ENCODE data around the gene COBL. TPM values are rescaled to one million over a fixed set of nuclear protein-coding genes. Genes with fewer than 3 reads are reported as not detected.

The COBL gene
- total RNA-seq, 3 donors from 2014 or later (not counting 1 experiment from before 2014, with no cell fraction given), result not detected

- 64% methylated on average over 3 of the region's 3 CpGs for WGBS (ENCODE audit: insufficient coverage)
- no peaks in the 10 kb centered on the region for H3K9me3 ChIP-seq (ENCODE audit: control insufficient read depth, insufficient read depth, low read length)
- no peaks in the 10 kb centered on the region for H3K27me3 ChIP-seq (ENCODE audit: control insufficient read depth, insufficient read depth, low read length)
- H3K36me3 Mint-ChIP-seq, result no peaks in the 10 kb centered on the region
- intact Hi-C loops (cut with micrococcal nuclease), result no loop called here
- no peak overlapping the region for H3K27ac ChIP-seq (ENCODE audit: low read length)
- TF ChIP-seq, protein P1, sequence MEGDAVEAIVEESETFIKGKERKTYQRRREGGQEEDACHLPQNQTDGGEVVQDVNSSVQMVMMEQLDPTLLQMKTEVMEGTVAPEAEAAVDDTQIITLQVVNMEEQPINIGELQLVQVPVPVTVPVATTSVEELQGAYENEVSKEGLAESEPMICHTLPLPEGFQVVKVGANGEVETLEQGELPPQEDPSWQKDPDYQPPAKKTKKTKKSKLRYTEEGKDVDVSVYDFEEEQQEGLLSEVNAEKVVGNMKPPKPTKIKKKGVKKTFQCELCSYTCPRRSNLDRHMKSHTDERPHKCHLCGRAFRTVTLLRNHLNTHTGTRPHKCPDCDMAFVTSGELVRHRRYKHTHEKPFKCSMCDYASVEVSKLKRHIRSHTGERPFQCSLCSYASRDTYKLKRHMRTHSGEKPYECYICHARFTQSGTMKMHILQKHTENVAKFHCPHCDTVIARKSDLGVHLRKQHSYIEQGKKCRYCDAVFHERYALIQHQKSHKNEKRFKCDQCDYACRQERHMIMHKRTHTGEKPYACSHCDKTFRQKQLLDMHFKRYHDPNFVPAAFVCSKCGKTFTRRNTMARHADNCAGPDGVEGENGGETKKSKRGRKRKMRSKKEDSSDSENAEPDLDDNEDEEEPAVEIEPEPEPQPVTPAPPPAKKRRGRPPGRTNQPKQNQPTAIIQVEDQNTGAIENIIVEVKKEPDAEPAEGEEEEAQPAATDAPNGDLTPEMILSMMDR (IDR thresholded peaks at IDR 0.05), result no peak
- no peaks in the 10 kb centered on the region for H3K4me1 Mint-ChIP-seq
- no peaks in the 10 kb centered on the region for H3K36me3 ChIP-seq (ENCODE audit: control insufficient read depth, insufficient read depth, low read length)
- no peaks in the 10 kb centered on the region for H3K9me3 Mint-ChIP-seq
- H3K27me3 Mint-ChIP-seq (ENCODE audit: low read depth in 2 of 2), result peaks cover 0 to 3% of the 10 kb centered on the region in 2 donors
- no peak overlapping the region for H3K4me3 Mint-ChIP-seq
- DNase-seq, result no peak
- ATAC-seq, result no peak
- H3K27ac Mint-ChIP-seq, result no peak overlapping the region
- no peaks in the 10 kb centered on the region for H3K4me1 ChIP-seq (ENCODE audit: control insufficient read depth, insufficient read depth, low read length)
- H3K4me3 ChIP-seq (ENCODE audit: low read length), result no peak overlapping the region
Measured at GRCh38 chr7:51127618-51127904, 189.0 kb downstream of the COBL start.

DNA sequence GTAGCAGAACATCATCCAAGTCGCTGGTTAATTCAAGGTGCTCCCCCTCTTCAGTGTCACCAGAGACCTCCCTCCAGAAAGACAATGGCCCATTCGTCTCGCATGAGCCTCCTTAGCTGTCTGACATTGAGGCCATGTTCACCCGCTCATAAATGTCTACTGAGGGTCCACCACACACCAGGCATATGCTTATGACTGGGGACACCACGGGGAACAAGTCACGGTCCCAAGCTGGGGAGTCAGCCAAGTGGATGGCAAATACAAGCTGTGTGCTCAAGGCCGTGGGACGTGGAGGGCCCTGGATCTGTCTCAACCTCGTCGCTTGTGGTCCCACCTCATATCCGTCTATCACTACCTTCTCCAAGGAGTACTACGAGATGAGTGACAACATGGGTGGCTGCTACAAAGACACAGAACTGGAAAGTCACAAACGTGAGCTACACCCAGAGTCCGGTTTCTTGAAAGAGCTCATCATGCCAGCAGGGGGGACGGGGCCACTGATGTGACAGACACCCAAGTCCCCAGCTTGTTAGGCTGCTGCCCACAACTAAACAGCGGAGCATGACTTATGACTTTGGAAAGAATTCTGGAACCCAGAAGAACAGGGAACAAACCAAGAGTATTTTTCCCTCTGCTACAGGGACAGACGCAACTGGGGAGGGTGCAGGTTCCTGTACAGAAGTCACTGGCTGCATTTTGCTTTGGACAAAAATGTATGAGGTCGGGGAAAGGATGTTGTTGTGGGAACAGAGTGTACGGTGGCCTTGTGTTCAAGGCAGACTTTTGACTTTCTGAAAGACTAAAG lies 189.6 kb downstream of the COBL start:
- Mint-ChIP-seq H3K4me1 (peaks cover 2 to 3% of the 10 kb centered on the region in 2 donors), H3K4me3 (no peak overlapping the region), H3K36me3 (no peaks in the 10 kb centered on the region), H3K27me3 (ENCODE audit: low read depth in 2 of 2) (peaks cover 0 to 3% of the 10 kb centered on the region in 2 donors), H3K9me3 (no peaks in the 10 kb centered on the region), H3K27ac (no peak overlapping the region)
- Histone ChIP-seq H3K4me3 (ENCODE audit: low read length) (no peak overlapping the region), H3K36me3 (ENCODE audit: control insufficient read depth, insufficient read depth, low read length) (no peaks in the 10 kb centered on the region), H3K27me3 (ENCODE audit: control insufficient read depth, insufficient read depth, low read length) (no peaks in the 10 kb centered on the region), H3K27ac (ENCODE audit: low read length) (no peak overlapping the region), H3K4me1 (ENCODE audit: control insufficient read depth, insufficient read depth, low read length) (no peaks in the 10 kb centered on the region), H3K9me3 (ENCODE audit: control insufficient read depth, insufficient read depth, low read length) (no peaks in the 10 kb centered on the region)
- TF ChIP-seq, protein P1 (IDR thresholded peaks at IDR 0.05), result no peak
- no peak for ATAC-seq
- 90% methylated on average over 19 of the region's 19 CpGs for WGBS (ENCODE audit: insufficient coverage)
- DNase-seq, result no peak
- intact Hi-C loops (cut with micrococcal nuclease), result no loop called here

GRCh38 chr7:51126324-51126723 lies 190.3 kb downstream of the COBL start:
- WGBS (ENCODE audit: insufficient coverage), result 78% methylated on average over 5 of the region's 5 CpGs
- no peak overlapping the region for H3K4me3 ChIP-seq (ENCODE audit: low read length)
- Mint-ChIP-seq H3K27ac (no peak overlapping the region), H3K27me3 (ENCODE audit: low read depth in 2 of 2) (peaks cover 3 to 4% of the 10 kb centered on the region in 2 donors), H3K9me3 (no peaks in the 10 kb centered on the region), H3K4me1 (peaks cover 6 to 10% of the 10 kb centered on the region in 2 donors), H3K4me3 (no peak overlapping the region), H3K36me3 (no peaks in the 10 kb centered on the region)
- H3K27ac ChIP-seq (ENCODE audit: low read length), result no peak overlapping the region
- intact Hi-C loops (cut with micrococcal nuclease), result no loop called here
- H3K9me3 ChIP-seq (ENCODE audit: control insufficient read depth, insufficient read depth, low read length), result no peaks in the 10 kb centered on the region
- H3K36me3 ChIP-seq (ENCODE audit: control insufficient read depth, insufficient read depth, low read length), result no peaks in the 10 kb centered on the region
- ATAC-seq, result no peak
- no peaks in the 10 kb centered on the region for H3K27me3 ChIP-seq (ENCODE audit: control insufficient read depth, insufficient read depth, low read length)
- no peaks in the 10 kb centered on the region for H3K4me1 ChIP-seq (ENCODE audit: control insufficient read depth, insufficient read depth, low read length)
- TF ChIP-seq, protein P1 (IDR thresholded peaks at IDR 0.05), result no peak
- no peak for DNase-seq

DNA sequence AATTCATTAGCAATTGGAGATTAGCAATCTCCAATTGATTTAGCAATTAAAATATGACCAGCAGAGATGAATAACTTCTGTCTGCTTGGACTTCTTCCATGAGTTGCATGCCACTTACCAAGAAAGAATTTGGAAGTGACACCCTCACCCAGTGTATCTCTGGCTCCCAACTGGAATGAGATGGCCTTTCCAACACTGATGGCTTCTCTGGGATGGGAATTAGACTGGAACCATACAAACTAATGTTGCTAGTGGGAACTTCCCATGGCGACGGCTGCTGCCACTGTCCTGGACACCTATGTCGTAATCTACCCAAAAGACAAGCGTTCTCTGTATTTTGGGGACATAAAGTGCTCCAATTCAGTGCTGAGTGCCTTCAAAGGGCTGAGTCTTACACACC lies 192.3 kb downstream of the COBL start:
- no peak for ATAC-seq
- Histone ChIP-seq H3K9me3 (ENCODE audit: control insufficient read depth, insufficient read depth, low read length) (no peaks in the 10 kb centered on the region), H3K27me3 (ENCODE audit: control insufficient read depth, insufficient read depth, low read length) (no peaks in the 10 kb centered on the region), H3K4me1 (ENCODE audit: control insufficient read depth, insufficient read depth, low read length) (no peaks in the 10 kb centered on the region), H3K36me3 (ENCODE audit: control insufficient read depth, insufficient read depth, low read length) (no peaks in the 10 kb centered on the region), H3K4me3 (ENCODE audit: low read length) (no peak overlapping the region), H3K27ac (ENCODE audit: low read length) (no peak overlapping the region)
- Mint-ChIP-seq H3K36me3 (no peaks in the 10 kb centered on the region), H3K27me3 (ENCODE audit: low read depth in 2 of 2) (peaks cover 3 to 10% of the 10 kb centered on the region in 2 donors), H3K4me1 (peaks cover 6 to 13% of the 10 kb centered on the region in 2 donors), H3K27ac (no peak overlapping the region), H3K4me3 (no peak overlapping the region), H3K9me3 (no peaks in the 10 kb centered on the region)
- DNase-seq, result no peak
- TF ChIP-seq, protein P1 (IDR thresholded peaks at IDR 0.05), result no peak
- intact Hi-C loops (cut with micrococcal nuclease), result no loop called here
- 70% methylated on average over 4 of the region's 4 CpGs for WGBS (ENCODE audit: insufficient coverage)

All from natural killer cell (primary cell).